ENCODE measurements around the gene RBM33.

The RBM33 gene

DNA sequence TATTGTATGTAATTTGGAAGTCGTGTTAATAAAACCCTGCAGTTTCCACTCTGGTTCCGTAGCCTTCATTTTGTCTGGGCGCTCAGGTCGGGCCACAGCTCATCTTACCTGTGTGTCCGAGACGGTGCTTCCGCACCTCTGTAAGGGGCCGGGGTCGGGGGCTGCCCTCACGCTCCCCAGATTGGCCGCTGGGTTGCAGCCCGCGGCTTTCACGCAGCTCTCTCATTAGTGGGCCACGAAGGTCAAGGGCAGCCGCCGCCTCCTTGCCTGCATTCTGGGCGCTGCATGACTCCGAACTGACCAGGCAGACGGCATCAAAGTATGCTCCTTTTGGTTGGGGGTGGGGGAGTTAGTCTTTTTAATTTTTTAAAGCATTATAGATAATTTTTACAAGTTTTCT lies 137.0 kb downstream of the RBM33 start:
- H3K27me3 ChIP-seq (ENCODE audit: insufficient read depth, insufficient read length) = peaks cover 4% of the 10 kb centered on the region
- no peak overlapping the region for H3K9ac ChIP-seq (ENCODE audit: insufficient read length, low read depth)
- no peak for DNase-seq (ENCODE audit: low read depth, low spot score)
- H3K4me3 ChIP-seq (ENCODE audit: insufficient read length, low read depth) = no peak overlapping the region
- no peaks in the 10 kb centered on the region for H3K9me3 ChIP-seq (ENCODE audit: insufficient read depth, low read length)
- TF ChIP-seq ZNF274 (IDR thresholded peaks at IDR 0.05; ENCODE audit: low read depth, low read length) (no peak), SUZ12 (IDR thresholded peaks at IDR 0.05; ENCODE audit: extremely low read depth, insufficient read depth, insufficient read length) (no peak), YY1 (IDR thresholded peaks at IDR 0.05; ENCODE audit: insufficient read depth, insufficient read length) (no peak)
- H3K36me3 ChIP-seq (ENCODE audit: insufficient read depth, insufficient read length, low read length) = peaks cover 50% of the 10 kb centered on the region
- H3K4me1 ChIP-seq (ENCODE audit: insufficient read depth, insufficient read length) = no peaks in the 10 kb centered on the region

DNA sequence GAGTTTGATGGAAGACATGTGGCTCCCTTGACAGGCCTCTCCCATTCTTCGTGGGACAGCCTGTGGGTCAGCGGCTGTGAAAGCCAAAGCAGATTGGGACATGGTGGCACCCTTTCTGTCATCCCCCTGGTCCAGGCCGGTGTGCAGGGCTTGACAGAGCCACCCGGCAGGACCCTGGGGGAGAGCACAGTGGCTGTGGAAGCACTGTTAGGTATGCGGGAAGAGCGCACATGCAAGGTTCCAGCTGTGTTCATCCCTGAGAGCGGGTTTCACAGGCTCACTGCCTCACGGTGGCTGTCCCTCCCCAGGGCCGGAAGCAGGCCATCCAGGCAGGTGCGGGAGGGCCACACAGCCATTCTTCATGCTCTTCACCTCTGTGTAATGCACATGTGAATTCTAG lies 138.0 kb downstream of the RBM33 start:
- peaks cover 42% of the 10 kb centered on the region for H3K36me3 ChIP-seq (ENCODE audit: insufficient read depth, insufficient read length, low read length)
- TF ChIP-seq ZNF274 (IDR thresholded peaks at IDR 0.05; ENCODE audit: low read depth, low read length) = no peak
- TF ChIP-seq SUZ12 (IDR thresholded peaks at IDR 0.05; ENCODE audit: extremely low read depth, insufficient read depth, insufficient read length) = no peak
- TF ChIP-seq YY1 (IDR thresholded peaks at IDR 0.05; ENCODE audit: insufficient read depth, insufficient read length) = no peak
- H3K4me3 ChIP-seq (ENCODE audit: insufficient read length, low read depth) = no peak overlapping the region
- H3K9me3 ChIP-seq (ENCODE audit: insufficient read depth, low read length) = no peaks in the 10 kb centered on the region
- no peak overlapping the region for H3K9ac ChIP-seq (ENCODE audit: insufficient read length, low read depth)
- H3K27me3 ChIP-seq (ENCODE audit: insufficient read depth, insufficient read length) = peaks cover 14% of the 10 kb centered on the region
- H3K4me1 ChIP-seq (ENCODE audit: insufficient read depth, insufficient read length) = no peaks in the 10 kb centered on the region
- no peak for DNase-seq (ENCODE audit: low read depth, low spot score)

GRCh38 chr7:155785536-155785935 lies 141.1 kb downstream of the RBM33 start:
- H3K9me3 ChIP-seq (ENCODE audit: insufficient read depth, low read length) = no peaks in the 10 kb centered on the region
- H3K36me3 ChIP-seq (ENCODE audit: insufficient read depth, insufficient read length, low read length) = peaks cover 19% of the 10 kb centered on the region
- peaks cover 5% of the 10 kb centered on the region for H3K4me1 ChIP-seq (ENCODE audit: insufficient read depth, insufficient read length)
- TF ChIP-seq ZNF274 (IDR thresholded peaks at IDR 0.05; ENCODE audit: low read depth, low read length) (no peak), YY1 (IDR thresholded peaks at IDR 0.05; ENCODE audit: insufficient read depth, insufficient read length) (no peak)
- H3K27me3 ChIP-seq (ENCODE audit: insufficient read depth, insufficient read length) = peaks cover 14% of the 10 kb centered on the region
- no peak overlapping the region for H3K9ac ChIP-seq (ENCODE audit: insufficient read length, low read depth)
- no peak for DNase-seq (ENCODE audit: low read depth, low spot score)
- H3K4me3 ChIP-seq (ENCODE audit: insufficient read length, low read depth) = no peak overlapping the region

- no peak for DNase-seq (ENCODE audit: low read depth, low spot score)
- Histone ChIP-seq H3K4me1 (ENCODE audit: insufficient read depth, insufficient read length) (peaks cover 5% of the 10 kb centered on the region), H3K9me3 (ENCODE audit: insufficient read depth, low read length) (no peaks in the 10 kb centered on the region), H3K27me3 (ENCODE audit: insufficient read depth, insufficient read length) (peaks cover 14% of the 10 kb centered on the region), H3K9ac (ENCODE audit: insufficient read length, low read depth) (no peak overlapping the region), H3K36me3 (ENCODE audit: insufficient read depth, insufficient read length, low read length) (peaks cover 11% of the 10 kb centered on the region), H3K4me3 (ENCODE audit: insufficient read length, low read depth) (no peak overlapping the region)
- TF ChIP-seq ZNF274 (IDR thresholded peaks at IDR 0.05; ENCODE audit: low read depth, low read length) (no peak), YY1 (IDR thresholded peaks at IDR 0.05; ENCODE audit: insufficient read depth, insufficient read length) (no peak), SUZ12 (IDR thresholded peaks at IDR 0.05; ENCODE audit: extremely low read depth, insufficient read depth, insufficient read length) (no peak)
These were observed 142.0 kb downstream of the RBM33 start for GRCh38 chr7:155786491-155786890.

- H3K9ac ChIP-seq (ENCODE audit: insufficient read length, low read depth) = peak overlapping the region; percentile 64
- TF ChIP-seq YY1 (IDR thresholded peaks at IDR 0.05; ENCODE audit: insufficient read depth, insufficient read length) = no peak
- no peak for TF ChIP-seq ZNF274 (IDR thresholded peaks at IDR 0.05; ENCODE audit: low read depth, low read length)
- TF ChIP-seq SUZ12 (IDR thresholded peaks at IDR 0.05; ENCODE audit: extremely low read depth, insufficient read depth, insufficient read length) = no peak
- H3K27me3 ChIP-seq (ENCODE audit: insufficient read depth, insufficient read length) = peaks cover 14% of the 10 kb centered on the region
- DNase-seq (ENCODE audit: low read depth, low spot score) = no peak
- H3K36me3 ChIP-seq (ENCODE audit: insufficient read depth, insufficient read length, low read length) = peaks cover 9% of the 10 kb centered on the region
- peaks cover 5% of the 10 kb centered on the region for H3K4me1 ChIP-seq (ENCODE audit: insufficient read depth, insufficient read length)
- no peaks in the 10 kb centered on the region for H3K9me3 ChIP-seq (ENCODE audit: insufficient read depth, low read length)
- peak overlapping the region; percentile 36 for H3K4me3 ChIP-seq (ENCODE audit: insufficient read length, low read depth)
These were observed 142.8 kb downstream of the RBM33 start for GRCh38 chr7:155787171-155787851.

DNA sequence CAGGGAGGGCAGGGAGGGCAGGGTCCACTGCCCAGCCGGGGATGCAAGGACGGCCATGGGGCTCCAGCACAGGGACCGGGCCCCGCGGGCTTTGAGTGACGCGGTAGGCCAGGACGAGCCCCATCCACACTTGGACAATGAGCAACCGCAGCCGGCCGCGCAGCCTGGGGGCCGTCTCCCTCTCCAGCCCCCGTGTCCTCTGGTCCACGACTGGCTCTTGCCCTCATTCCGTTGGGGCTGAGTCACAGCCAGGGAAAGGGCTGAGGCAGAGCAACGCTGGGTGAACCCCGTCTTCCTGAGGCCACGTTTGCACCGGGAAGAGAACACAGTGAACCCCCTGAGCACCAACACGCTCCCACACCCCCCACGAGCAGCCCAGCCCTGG lies 144.1 kb downstream of the RBM33 start:
- Histone ChIP-seq H3K9me3 (ENCODE audit: insufficient read depth, low read length) (no peaks in the 10 kb centered on the region), H3K36me3 (ENCODE audit: insufficient read depth, insufficient read length, low read length) (peaks cover under 1% of the 10 kb centered on the region), H3K4me1 (ENCODE audit: insufficient read depth, insufficient read length) (peaks cover 5% of the 10 kb centered on the region), H3K9ac (ENCODE audit: insufficient read length, low read depth) (no peak overlapping the region), H3K4me3 (ENCODE audit: insufficient read length, low read depth) (no peak overlapping the region), H3K27me3 (ENCODE audit: insufficient read depth, insufficient read length) (peaks cover 14% of the 10 kb centered on the region)
- DNase-seq (ENCODE audit: low read depth, low spot score) = no peak
- TF ChIP-seq ZNF274 (IDR thresholded peaks at IDR 0.05; ENCODE audit: low read depth, low read length) (no peak), YY1 (IDR thresholded peaks at IDR 0.05; ENCODE audit: insufficient read depth, insufficient read length) (no peak), SUZ12 (IDR thresholded peaks at IDR 0.05; ENCODE audit: extremely low read depth, insufficient read depth, insufficient read length) (no peak)

DNA sequence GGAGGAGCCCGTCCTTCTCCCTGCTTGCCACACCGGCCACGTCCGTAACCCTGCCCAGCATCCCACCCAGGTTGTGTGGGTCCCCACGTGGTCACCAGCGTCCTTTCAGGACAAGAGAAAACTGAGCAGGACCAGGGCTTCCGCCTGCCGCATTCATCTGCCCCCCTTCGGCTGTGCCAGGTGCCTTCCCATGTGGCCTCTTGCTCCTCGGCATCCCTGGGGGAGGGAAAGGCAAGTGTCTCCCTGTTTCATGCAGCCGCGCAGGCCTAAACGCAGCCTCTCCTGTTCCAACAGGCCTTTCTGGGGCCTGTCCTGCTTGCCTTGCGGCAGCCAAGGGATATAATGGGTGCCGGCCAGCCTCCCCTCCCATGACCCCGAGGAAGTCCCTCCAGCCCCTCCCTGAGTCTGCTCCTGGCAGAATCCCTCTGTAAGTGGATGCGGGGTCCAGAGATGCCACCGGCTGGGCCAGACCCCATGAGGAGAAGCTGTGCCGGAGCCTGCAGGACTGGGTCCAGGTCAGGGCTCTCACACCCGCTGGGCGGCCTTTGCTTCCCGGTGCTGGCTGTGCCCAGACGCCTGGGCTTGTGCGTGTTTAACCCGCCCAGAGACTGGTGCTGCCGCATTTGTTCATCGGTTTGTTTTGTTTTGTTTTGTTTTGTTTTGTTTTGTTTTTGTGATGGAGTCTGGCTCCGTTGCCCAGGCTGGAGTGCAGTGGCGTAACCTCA lies 144.7 kb downstream of the RBM33 start:
- peaks cover 14% of the 10 kb centered on the region for H3K27me3 ChIP-seq (ENCODE audit: insufficient read depth, insufficient read length)
- no peak overlapping the region for H3K4me3 ChIP-seq (ENCODE audit: insufficient read length, low read depth)
- H3K9ac ChIP-seq (ENCODE audit: insufficient read length, low read depth) = no peak overlapping the region
- no peaks in the 10 kb centered on the region for H3K9me3 ChIP-seq (ENCODE audit: insufficient read depth, low read length)
- TF ChIP-seq ZNF274 (IDR thresholded peaks at IDR 0.05; ENCODE audit: low read depth, low read length) (no peak), YY1 (IDR thresholded peaks at IDR 0.05; ENCODE audit: insufficient read depth, insufficient read length) (no peak), SUZ12 (IDR thresholded peaks at IDR 0.05; ENCODE audit: extremely low read depth, insufficient read depth, insufficient read length) (no peak)
- no peaks in the 10 kb centered on the region for H3K36me3 ChIP-seq (ENCODE audit: insufficient read depth, insufficient read length, low read length)
- DNase-seq (ENCODE audit: low read depth, low spot score) = no peak
- H3K4me1 ChIP-seq (ENCODE audit: insufficient read depth, insufficient read length) = peaks cover 5% of the 10 kb centered on the region

Measured in NT2/D1 (cell line).